Cardiac septum (tissue), 1 donor: ENCODE measurements around the gene PYHIN1. TPM values are rescaled to one million over a fixed set of nuclear protein-coding genes. Genes with fewer than 3 reads are reported as not detected.
"Not testable (repeated sequence)": the region's sequence is repeated elsewhere in the genome, so short reads cannot be mapped to it uniquely, and the experiment has no call there.

Experiments used
- DNase-seq: peaks from one replicate; pipeline ENCODE4 v3.0.0-alpha.2; 2020; ENCODE audit warnings: low spot score
- intact Hi-C: fragments of 100-400 bp; cut with DNase I; formaldehyde crosslinking; loops from one replicate; pipeline ENCODE4 v1.14.0; 2022
- total RNA-seq: library from RNA; stranded (reverse); fragmentation: NEBNext Ultra II Directional; extraction: Animal tissue kit (Norgen Biotek cat#: 25700); gene quantifications from one replicate; pipeline ENCODE4 v1.2.1, GENCODE V29; 2021
- donor health status: DM: no; HTN: no; CAD: no.

PYHIN1 gene
- total RNA-seq, 1 donor from 2014 or later, result 0.19 TPM

DNA sequence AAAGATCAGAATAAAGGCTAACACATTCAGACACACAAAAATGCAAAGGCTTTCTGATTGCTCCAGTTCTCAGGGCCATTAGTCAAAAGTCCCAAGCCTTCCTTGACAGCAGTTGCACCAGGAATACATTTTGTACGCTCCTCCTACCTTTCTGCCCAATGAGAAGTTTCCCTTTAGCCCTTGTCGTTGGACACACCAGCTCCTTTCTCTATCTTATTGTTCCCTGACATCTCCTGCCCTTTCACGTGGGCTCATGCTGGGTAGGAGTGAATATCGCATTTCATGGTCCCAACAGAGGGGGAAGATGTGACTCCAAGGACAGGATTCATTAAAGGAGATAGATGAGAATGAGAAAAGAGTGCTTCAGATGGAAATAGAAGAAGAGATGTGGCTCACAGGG lies 44.9 kb downstream of the PYHIN1 start:
- intact Hi-C loops, result no loop called here
- DNase-seq, result no peak

DNA sequence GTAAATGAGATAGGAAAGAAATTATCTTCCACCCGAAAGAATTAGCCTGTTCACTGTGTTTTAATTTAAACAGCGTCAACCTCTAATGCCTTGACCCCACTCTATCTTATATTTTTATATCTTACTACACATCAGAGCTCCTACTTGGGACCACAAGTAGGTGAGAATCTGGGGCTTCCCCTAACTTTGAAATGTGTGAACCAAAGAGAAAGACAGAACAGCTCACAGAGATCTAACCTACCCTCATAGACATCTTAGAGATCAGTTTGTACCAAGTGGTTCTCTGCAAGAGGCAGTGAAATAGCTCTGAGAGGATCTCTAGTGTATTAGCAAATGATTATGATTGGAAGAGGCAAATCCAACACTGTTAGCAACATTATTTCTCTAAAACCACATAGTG lies 47.4 kb downstream of the PYHIN1 start:
- DNase-seq, result no peak
- intact Hi-C loops, result no loop called here

DNA sequence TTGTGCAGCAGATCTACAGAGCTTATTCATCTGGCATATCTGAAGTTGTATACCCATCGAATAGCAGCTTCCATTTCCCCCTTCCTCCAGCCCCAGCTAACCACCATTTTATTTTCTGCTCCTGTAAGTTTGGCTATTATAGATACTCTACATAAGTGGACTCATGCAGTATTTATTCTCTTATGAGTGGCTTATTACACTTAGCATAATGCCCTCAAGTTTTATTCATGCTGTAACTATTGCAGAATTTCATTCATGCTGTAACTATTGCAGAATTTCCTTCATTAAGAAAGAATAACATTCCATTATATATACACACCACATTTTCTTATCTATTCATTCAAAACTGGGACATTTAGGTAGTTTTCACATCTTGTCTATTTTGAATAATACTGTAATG lies 47.9 kb downstream of the PYHIN1 start:
- intact Hi-C loops, result no loop called here
- no peak for DNase-seq

DNA sequence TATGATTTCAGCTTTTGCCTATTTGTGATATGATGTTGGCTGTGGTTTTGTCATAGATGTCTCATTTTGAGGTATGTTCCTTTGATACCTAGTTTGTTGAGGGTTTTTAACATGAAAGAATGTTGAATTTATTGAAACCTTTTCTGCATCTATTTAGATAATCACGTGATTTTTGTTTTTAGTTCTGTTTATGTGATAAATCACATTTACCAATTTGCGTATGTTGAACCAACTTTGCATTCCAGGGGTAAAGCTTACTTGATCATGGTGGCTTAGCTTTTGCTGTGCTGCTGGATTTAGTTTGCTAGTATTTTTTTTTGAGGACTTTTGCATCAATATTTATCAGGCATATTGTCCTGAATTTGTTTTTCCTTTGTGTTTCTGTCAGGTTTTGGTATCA lies 51.9 kb downstream of the PYHIN1 start:
- DNase-seq, result no peak
- intact Hi-C loops, result no loop called here

DNA sequence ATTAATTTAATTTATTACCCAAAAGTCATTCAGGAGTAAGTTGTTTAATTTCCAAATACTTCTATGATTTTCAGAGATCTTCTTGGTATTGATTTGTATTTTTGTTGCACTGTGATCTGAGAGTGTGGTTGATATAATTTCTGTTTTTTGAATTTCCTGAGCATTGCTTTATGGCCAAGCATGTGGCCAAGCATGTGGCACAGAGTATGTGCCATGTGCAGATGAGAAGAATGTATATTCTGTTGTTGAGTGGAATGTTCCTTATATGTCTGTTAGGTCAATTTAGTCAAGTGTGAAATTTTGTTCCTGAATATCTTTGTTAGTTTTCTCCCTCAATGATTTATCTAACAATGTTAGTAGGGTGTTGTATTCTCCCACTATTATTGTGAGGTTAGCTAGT lies 53.0 kb downstream of the PYHIN1 start:
- intact Hi-C loops, result no loop called here
- DNase-seq, result no peak

DNA sequence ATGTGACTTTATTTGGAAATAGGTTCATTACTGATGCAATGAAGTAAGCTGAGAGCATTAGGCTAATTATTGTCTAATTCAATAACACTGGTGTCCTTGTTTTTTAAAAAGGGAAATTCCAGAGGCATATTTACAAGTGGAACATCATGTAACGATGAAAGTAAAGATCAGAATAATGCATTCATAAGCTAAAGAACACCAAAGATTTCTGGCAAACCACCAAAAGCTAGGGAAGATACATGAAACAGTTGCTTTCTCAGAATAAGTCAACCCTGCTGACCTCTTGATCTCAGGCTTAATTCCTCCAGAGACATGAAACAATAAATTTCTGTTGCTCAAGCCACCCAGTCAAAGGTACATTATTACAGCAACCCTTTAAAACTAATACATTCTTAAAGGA lies 58.1 kb downstream of the PYHIN1 start:
- intact Hi-C loops, result no loop called here
- no peak for DNase-seq

DNA sequence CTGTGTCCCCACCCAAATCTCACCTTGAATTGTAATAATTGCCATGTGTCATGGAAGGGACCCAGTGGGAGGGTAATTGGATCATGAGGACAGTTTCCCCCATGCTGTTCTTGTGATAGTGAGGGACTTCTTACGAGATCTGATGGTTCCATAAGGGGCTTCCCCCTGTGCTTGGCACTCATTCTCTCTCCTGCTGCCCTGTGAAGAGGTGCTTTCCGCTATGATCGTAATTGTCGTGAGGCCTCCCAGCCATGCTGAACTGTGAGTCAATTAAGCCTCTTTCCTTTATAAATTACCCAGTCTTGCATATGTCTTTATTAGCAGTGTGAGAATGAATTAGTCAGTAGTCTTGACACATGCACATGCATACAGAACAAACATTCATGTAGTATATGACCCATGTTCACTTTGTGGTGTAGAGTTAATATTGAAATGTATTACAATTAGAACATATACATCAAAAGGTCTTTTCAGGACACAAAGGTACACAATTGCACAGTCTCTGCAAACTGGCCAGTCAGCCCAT lies 61.5 kb downstream of the PYHIN1 start:
- intact Hi-C loops, result loop anchor here (10.0 kb wide), 1 partner anchor 1028 kb away; no protein-coding TSS in a partner anchor
- DNase-seq, result no peak

DNA sequence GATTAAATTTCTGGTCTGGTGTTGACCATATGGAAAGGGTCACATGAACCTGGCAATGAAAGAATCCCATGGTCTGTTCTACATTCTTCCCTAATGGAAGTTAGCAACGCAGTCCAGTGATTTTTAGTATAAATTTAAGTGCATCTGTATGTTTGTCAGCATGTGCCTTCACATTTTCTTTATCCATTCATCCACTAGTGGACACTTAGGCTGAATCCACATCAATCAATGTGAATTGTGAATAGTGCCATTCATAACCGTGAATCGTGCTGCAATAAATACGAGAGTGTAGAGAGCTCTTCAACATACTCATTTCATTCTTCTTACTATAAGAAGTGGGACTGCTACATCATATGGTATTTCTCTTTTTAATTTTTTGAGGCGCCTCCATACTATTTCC lies 65.6 kb downstream of the PYHIN1 start:
- DNase-seq, result no peak
- intact Hi-C loops, result loop anchor here (5.0 to 10.0 kb wide), 3 partner anchors 75 to 1032 kb away; no protein-coding TSS in a partner anchor

DNA sequence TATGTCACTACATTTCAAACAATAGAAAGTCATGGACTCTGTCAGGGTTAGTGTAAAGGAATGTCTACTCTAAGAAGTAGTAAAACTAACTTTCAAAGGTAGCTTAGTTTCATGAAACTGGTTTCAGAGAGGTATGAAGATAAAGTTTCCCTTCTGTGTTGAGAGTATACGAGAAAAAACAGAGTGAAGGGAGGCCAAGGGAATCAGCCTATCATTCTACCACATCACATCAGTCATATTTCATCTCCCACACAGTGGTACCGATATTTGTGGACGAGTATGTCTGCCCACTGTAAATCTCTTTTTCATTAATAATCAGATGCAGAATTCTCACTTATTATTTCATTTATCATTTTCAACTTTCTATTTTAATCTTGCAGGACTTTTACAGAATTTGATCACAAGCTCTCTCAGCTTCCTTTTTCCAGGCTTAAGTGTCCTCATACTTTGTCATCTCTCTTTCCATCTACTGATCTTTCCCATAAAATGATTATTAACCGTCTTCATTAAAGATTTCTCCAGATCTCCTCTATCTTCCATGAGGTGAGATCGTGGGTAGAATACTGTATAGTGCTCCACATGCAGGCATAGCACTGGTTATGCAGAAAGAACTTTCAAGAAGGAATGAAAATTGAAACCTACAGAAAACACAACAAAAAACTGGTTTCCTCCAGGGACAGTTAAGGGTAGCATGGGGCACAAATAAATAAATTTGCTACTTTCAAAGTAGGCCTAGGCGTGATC lies 66.9 kb downstream of the PYHIN1 start:
- no peak for DNase-seq
- intact Hi-C loops, result loop anchor here (5.0 to 10.0 kb wide), 3 partner anchors 74 to 1033 kb away; no protein-coding TSS in a partner anchor

DNA sequence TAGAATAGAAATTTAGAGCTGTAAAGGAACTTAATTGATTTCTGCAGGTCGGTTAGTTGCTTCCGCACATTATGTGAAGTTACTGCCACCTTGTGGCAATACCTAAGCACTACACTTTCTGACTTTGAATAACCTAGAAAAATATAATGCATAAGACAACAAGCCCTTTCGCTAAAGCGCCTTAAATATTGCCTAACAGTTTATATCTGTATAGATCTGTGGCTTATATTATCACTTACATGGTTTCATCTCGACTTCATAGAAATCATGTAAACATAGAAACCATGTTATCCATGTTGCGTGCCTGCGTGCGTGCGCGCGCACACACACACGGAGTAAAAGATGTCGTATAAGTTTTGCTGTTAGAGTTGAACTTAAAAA lies 67.4 kb downstream of the PYHIN1 start:
- DNase-seq, result no peak
- intact Hi-C loops, result loop anchor here (5.0 to 10.0 kb wide), 3 partner anchors 74 to 1034 kb away; no protein-coding TSS in a partner anchor

DNA sequence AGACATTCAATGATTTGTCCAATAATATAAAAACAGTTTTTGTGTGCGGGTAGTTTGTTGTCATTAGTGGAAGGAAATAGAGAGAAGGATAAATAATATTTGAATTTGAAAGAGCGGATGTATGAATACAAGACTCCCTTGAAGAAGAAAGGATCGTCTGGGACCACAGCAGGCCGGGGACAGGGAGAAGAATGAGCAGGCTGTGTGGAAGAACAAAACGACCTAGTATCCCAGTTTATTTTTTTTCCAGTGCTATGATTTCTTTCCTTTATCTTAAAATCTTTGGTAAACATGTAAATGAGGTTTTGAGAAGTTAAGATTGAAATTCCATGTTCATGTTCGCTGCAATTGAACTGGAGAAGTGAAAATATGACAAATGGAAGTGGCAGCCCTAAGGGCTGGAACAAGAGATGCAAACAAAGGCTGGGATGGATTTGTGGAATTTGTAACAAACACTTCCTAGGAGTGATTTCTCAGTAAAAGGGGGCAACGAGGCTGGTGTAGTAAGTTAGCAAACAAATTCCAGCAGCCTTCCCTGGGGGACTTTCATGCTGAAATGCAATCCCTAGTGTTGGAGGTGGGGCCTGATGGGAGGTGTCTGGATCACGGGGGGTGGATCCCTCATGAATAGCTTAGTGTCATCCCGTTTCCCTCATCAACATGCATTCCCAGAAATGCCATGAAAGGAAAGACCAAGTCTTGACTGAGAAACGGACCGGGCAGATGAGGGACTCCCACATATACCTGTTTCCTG lies 68.1 kb downstream of the PYHIN1 start:
- intact Hi-C loops, result loop anchor here (1.0 to 10.0 kb wide), 4 partner anchors 11 to 1035 kb away; no protein-coding TSS in a partner anchor
- peak; percentile 80 for DNase-seq

DNA sequence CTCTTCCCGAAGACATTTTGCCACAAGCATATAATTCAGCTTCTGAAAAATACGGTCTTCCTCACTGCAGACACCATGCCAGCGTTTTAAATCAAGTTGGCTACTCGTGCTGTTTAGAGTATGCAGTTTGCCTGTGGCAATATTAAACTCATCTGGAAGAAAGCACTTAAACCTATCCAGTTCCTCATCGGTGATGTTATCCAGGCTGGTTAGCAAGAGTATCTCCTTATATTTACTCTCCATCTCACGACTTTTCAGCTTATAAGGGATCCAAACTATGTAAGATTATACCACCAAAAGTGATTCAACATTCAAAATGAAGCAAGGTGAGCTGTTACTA lies 68.7 kb downstream of the PYHIN1 start:
- intact Hi-C loops, result loop anchor here (1.0 kb wide), 1 partner anchor 10 kb away; no protein-coding TSS in a partner anchor
- no peak for DNase-seq

DNA sequence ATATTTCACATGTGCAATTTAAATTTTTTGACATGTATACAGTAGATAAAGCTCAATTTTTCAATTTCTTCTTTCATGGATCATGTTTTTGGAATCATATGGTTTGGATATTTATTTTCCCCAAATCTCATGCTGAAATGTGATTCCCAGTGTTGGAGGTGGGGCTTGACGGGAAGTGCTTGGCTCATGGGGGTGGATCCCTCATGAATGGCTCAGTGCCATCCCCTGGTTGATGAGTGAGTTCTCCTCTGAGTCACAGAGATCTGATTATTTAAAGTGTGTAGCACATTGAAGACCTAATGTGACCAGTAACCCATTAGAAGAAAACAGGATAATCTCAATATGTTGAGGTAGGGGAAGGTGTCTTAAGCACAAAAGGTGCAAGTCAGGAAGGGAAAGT lies 69.3 kb downstream of the PYHIN1 start:
- peak; percentile 88 for DNase-seq
- intact Hi-C loops, result loop anchor here (1.0 kb wide), 1 partner anchor 10 kb away; no protein-coding TSS in a partner anchor

DNA sequence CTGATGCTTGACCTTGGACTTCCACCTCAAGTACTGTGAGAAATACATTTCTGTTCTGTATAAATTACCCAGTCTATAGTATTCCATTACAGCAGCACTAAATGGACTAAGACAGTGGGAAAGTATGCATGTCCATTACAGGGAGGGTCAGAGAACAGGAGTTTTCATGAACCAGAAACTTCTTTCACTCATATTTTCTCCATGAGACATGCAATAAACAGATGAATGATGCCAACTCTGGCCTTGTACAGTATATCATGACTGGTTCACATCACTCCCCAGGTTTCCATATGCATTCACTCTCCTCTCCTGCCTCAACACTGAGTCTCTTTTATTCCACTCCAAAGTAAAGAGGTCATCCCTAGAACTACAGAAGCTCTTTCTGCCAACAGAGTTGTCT lies 73.8 kb downstream of the PYHIN1 start:
- no peak for DNase-seq
- intact Hi-C loops, result loop anchor here (5.0 kb wide), 3 partner anchors 47 to 917 kb away; no protein-coding TSS in a partner anchor

DNA sequence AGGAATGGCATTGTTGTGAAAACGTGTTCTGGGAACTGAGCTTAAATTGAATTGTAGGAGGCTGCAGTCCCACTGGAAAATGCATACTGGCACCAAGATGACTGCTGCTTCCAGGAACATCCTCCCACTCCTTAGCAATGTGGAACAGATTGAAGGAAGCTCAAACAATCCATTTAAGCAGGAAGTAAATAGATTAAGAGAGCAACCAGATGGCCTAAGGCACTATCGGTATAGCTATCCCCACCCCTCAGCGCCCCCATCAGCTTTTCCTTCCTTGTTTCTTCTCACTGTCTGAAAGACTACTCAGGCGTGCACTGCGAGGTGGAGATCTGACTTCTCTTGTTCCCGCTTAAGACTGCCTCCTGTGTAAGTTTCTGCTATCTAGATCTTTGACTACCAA lies 74.3 kb downstream of the PYHIN1 start:
- no peak for DNase-seq
- intact Hi-C loops, result loop anchor here (5.0 kb wide), 3 partner anchors 47 to 917 kb away; no protein-coding TSS in a partner anchor

DNA sequence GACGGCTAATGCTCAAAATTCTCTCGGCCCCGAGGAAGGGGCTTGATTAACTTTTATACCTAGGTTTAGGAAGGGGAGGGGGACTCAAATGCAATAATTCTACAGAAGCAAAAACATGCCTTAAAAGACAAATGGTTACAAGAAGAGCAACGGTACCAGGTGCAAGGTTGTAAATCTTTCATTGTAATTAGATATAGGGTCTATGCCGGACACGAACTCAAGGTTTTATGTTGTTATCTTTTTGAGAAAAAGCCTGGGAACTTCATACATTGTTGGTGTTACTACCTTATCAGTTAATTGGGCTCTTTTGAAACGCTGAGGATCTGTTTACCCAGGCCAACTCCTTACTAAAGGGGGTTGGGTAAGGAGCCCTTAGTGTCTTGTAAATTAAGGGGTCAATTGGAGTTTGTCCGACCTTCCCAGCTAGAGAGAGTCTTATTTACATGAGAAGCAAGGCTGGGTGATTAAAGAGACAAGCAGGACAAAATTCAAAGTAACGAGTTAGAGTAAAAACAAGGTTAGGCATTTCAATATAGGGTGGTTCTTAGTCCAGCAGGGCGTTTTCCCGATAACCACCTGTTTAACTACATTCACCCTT lies 75.0 kb downstream of the PYHIN1 start:
- DNase-seq, result not testable (repeated sequence)
- intact Hi-C loops, result loop anchor here (5.0 kb wide), 3 partner anchors 46 to 916 kb away; no protein-coding TSS in a partner anchor

DNA sequence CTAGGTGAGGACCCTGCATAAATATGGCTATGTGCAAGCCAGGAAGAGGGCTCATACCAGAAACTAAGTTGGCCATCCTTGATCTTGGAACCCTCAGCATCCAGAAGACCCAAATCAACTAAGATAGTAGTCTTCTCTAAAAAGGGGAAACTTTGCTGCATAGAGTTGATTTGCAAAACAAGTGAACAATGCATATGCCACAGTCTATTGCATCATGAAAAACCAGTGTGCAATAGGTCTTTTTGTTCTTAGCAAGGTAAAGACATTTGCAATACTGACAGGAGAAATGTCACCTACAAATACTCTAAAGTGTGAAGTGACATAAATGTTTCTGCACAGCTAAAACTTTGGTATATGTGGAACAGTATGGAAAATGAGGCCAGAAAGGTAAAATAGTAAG lies 76.4 kb downstream of the PYHIN1 start:
- intact Hi-C loops, result loop anchor here (5.0 kb wide), 3 partner anchors 45 to 915 kb away; no protein-coding TSS in a partner anchor
- no peak for DNase-seq

DNA sequence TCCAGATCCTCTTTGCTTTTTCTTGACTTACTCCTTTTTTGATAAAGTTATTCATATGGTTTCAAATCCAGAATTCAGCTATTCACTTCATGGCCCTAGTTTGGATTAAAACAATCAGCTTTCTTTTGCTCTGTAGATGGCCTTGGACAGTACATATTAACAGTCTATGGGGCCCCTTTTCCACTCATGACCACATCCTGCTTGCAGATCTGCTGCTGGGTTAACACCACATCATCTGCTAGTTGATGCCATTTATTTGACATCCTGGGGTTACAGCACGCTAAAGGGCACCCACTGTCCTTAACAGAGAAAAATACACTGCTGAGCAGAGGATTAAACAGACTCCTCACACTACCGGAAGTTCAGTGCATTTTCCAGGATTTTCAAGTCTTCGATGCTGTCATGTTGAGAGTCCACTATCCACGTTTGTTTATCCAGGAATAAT lies 77.4 kb downstream of the PYHIN1 start:
- no peak for DNase-seq
- intact Hi-C loops, result loop anchor here (5.0 kb wide), 3 partner anchors 44 to 914 kb away; no protein-coding TSS in a partner anchor

DNA sequence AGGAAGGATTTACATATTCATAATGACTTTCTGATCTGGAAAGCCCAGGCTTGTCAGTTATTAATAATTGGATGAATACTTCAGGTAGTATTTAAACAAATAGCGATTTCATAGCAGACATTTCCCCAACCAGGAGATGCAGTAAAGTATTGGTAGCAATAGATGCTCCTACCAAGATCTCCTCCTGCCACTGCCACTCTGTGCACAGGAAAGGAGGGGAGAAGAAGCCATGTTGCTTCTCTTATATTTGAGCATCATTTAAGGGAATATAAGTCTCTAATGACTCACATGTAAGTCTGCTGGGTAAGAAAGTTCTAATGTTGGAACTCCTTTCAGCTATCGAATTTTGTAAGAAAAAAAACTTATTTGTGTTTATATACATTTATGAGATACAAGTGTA lies 77.9 kb downstream of the PYHIN1 start:
- DNase-seq, result no peak

More for the DNA sequence above, 77.9 kb downstream of the PYHIN1 start:
- intact Hi-C loops, result loop anchor here (5.0 kb wide), 3 partner anchors 43 to 913 kb away; no protein-coding TSS in a partner anchor
